Skeletal muscle tissue (tissue), 4 donors: Measurements from ENCODE around the gene KTN1. TPM values are rescaled to one million over a fixed set of nuclear protein-coding genes. Genes with fewer than 3 reads are reported as not detected.

Experiments
- H3K27ac ChIP-seq: one replicate; pipeline ENCODE4 v1.7.0; 2013; ENCODE audit warnings: mild to moderate bottlenecking, low read depth, low read length, inconsistent platforms
- H3K27me3 ChIP-seq, 3 donors: one replicate each; pipeline ENCODE4 v1.7.0; 2013; ENCODE audit warnings: low read length in 3 of 3; ENCODE audit not compliant: control insufficient read depth in 3 of 3, insufficient read depth in 3 of 3
- H3K36me3 ChIP-seq, 3 donors: one replicate each; pipeline ENCODE4 v1.7.0; 2013; ENCODE audit warnings: low read length in 3 of 3; ENCODE audit not compliant: control insufficient read depth in 3 of 3, insufficient read depth in 3 of 3
- H3K4me1 ChIP-seq, 3 donors: one replicate each; pipeline ENCODE4 v1.7.0; 2013; ENCODE audit warnings: low read length in 3 of 3, mild to moderate bottlenecking in 3 of 3; ENCODE audit not compliant: control insufficient read depth in 3 of 3, insufficient read depth in 3 of 3
- H3K4me3 ChIP-seq, 3 donors: one replicate each; pipeline ENCODE4 v1.7.0; 2013; ENCODE audit warnings: low read length in 3 of 3
- H3K9ac ChIP-seq, 3 donors: one replicate each; pipeline ENCODE4 v1.7.0; 2013; ENCODE audit warnings: low read length in 3 of 3, mild to moderate bottlenecking in 3 of 3, moderate library complexity in 2 of 3, low read depth in 1 of 3
- H3K9me3 ChIP-seq, 3 donors: one replicate each; pipeline ENCODE4 v1.7.0; 2013; ENCODE audit warnings: low read length in 3 of 3; ENCODE audit not compliant: control insufficient read depth in 3 of 3
- total RNA-seq: library from RNA; depleted of rRNA; stranded (reverse); fragments of >200 nt; gene quantifications from one replicate; pipeline ENCODE4 v1.2.3, GENCODE V29; 2014
- donor health status: Osteomylitis.

Gene KTN1
- total RNA-seq, 1 donor from 2014 or later: 72.0 TPM

DNA sequence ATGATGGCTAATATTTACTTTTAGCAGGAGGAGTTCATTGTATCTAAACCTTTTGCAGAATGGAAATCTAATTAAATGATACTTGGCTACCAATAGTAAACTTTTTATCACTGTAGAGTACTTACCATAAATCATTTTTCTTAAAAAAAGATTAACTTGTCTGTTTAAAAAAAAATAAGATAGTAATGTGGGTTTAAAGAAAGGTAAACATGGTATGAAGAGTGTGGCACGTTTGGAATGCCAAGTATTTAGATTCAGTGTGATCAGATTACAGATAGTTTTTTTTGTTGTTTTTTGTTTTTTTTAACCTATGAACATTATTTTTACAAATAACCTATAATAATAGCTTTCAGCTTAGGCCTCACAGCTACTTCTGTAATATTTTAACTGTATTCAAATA lies 25.8 kb downstream of the KTN1 start:
- Histone ChIP-seq H3K36me3 (no peaks in the 10 kb centered on the region), H3K9me3 (no peaks in the 10 kb centered on the region), H3K9ac (no peak overlapping the region), H3K27me3 (no peaks in the 10 kb centered on the region), H3K4me1 (peaks cover 23 to 25% (median 23%) of the 10 kb centered on the region in 3 donors), H3K27ac (no peak overlapping the region), H3K4me3 (no peak overlapping the region)

DNA sequence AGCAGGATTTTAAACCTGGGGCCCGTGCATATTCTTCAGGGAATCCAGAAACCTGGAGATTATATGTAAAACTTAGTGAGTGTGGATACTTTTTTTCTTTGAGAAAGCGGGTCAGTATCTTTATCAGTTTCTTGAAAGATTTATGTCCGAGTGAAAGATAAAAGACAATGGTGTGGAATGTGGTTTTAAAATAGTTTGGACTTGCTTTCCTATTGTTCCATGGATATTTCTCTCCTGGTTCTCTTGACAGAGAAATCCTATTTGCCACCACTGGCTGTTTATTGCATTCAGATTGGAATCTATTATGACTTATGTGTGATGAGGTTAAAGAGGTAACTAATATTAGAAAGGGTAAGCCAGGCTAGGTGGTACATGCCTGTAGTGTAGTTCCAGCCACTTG lies 27.4 kb downstream of the KTN1 start:
- peaks cover 26 to 34% (median 34%) of the 10 kb centered on the region in 3 donors for H3K4me1 ChIP-seq

DNA sequence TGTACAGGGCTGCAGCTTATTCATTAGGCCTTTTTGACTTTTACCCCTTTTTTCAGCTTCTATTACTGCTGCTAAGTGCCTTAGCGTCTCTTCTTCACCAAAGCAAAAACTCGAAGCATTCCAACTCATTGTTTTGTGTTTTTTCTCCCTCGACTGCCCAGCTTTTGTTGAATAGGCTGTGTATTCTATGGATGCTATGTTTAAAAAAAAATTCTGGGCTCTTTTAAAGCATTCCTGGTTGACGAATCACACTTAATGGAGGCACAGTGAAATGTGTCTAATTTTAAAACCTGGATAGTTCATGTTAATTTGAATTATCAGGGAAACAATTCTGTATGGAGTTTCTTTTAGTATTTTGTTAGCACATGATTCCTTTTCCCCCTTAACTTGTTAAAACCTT lies 29.7 kb downstream of the KTN1 start:
- Histone ChIP-seq H3K9me3 (no peaks in the 10 kb centered on the region), H3K4me1 (peaks cover 22 to 40% (median 25%) of the 10 kb centered on the region in 3 donors), H3K4me3 (no peak overlapping the region), H3K27me3 (no peaks in the 10 kb centered on the region), H3K36me3 (peaks cover 0 to 2% (median 0%) of the 10 kb centered on the region in 3 donors), H3K27ac (no peak overlapping the region), H3K9ac (no peak overlapping the region)

More for the DNA sequence above, 27.4 kb downstream of the KTN1 start:
- no peak overlapping the region for H3K4me3 ChIP-seq
- H3K36me3 ChIP-seq: no peaks in the 10 kb centered on the region
- no peaks in the 10 kb centered on the region for H3K9me3 ChIP-seq
- H3K27me3 ChIP-seq: no peaks in the 10 kb centered on the region
- no peak overlapping the region for H3K9ac ChIP-seq
- H3K27ac ChIP-seq: no peak overlapping the region

DNA sequence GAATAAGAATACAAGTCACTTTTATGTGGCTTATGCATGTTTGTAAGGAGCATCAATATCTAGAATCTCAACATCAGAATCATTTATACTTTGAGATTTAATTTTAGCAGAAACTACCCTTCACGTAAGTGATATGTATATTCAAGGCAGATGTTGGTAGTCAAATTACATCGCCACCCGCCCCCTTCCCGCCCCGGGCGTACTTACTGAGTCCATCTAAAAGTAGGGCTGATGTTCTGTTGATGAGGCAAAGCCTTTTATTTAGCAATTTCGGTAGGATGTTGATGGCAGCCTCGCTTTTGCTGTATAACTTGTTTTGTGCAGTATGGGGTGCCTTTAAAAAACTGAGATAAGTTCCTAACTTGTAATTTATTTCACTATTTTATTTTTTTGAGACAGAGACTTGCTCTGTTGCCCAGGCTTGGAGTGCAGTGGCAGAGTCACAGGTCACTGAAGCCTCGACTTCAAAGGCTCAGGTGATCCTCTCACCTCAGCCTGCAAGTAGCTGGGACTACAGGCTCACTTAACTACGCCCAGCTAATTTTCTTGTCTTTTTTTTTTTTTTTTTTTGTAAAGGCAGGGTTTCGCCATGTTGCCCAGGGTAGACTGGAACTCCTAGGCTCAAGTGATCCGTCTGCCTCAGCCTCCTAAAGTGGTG lies 30.8 kb downstream of the KTN1 start:
- no peak overlapping the region for H3K9ac ChIP-seq
- H3K27ac ChIP-seq: no peak overlapping the region
- peaks cover 0 to 4% (median 2%) of the 10 kb centered on the region in 3 donors for H3K36me3 ChIP-seq
- H3K4me1 ChIP-seq: peaks cover 19 to 42% (median 21%) of the 10 kb centered on the region in 3 donors
- H3K9me3 ChIP-seq: no peaks in the 10 kb centered on the region
- no peaks in the 10 kb centered on the region for H3K27me3 ChIP-seq
- H3K4me3 ChIP-seq: no peak overlapping the region

DNA sequence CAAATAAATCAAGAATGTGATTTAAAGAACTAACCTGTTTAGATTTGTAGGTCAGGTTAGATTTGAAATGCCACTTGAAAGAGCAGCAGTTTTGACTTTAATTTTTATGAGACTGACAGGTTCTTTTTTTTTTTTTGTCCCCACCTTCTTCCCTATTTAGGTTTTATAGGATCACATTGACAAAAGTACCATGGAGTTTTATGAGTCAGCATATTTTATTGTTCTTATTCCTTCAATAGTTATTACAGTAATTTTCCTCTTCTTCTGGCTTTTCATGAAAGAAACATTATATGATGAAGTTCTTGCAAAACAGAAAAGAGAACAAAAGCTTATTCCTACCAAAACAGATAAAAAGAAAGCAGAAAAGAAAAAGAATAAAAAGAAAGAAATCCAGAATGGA lies 31.9 kb downstream of the KTN1 start:
- Histone ChIP-seq H3K4me1 (peaks cover 19 to 42% (median 21%) of the 10 kb centered on the region in 3 donors), H3K4me3 (no peak overlapping the region), H3K27ac (no peak overlapping the region), H3K36me3 (peaks cover 0 to 9% (median 3%) of the 10 kb centered on the region in 3 donors), H3K9ac (no peak overlapping the region), H3K9me3 (no peaks in the 10 kb centered on the region), H3K27me3 (no peaks in the 10 kb centered on the region)

DNA sequence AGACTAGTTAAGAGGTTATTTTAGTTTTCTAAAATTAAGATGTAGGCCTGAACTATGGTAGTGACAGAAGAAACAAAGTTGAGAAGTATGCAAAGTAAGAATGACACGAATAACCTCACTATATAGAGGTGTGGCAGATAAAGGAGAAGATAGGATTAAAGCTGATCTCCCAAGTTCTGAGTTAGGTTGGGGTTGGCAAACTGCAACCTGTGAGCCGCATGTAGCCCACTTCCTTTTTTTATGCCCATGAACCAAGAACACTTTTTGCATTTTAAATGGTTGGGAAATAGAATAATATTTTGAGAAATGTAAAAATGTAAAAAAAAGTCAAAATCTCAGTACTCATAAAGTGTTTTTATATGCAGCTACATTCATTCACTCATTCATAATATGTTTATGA lies 34.3 kb downstream of the KTN1 start:
- H3K27ac ChIP-seq: peak overlapping the region; percentile 4

DNA sequence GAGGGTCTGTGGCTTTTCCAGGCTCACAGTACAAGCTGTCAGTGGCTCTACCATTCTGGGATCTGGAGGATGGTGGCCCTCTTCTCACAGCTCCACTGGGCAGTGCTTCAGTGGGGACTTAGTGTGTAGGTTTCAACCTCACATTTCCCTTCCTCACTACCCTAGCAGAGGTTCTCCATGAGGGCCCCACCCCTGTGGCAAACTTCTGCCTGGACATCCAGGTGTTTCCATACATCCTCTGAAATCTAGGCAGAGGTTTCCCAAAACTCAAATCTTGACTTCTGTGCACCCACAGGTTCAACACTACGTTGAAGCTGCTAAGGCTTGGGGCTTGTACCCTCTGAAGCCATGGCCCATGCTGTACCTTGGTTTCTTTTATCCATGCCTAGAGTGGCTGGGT lies 40.3 kb downstream of the KTN1 start:
- H3K4me3 ChIP-seq: no peak overlapping the region
- no peak overlapping the region for H3K9ac ChIP-seq
- H3K4me1 ChIP-seq: peaks cover 0 to 3% (median 0%) of the 10 kb centered on the region in 3 donors
- H3K27ac ChIP-seq: no peak overlapping the region
- peaks cover 19 to 55% (median 29%) of the 10 kb centered on the region in 3 donors for H3K36me3 ChIP-seq
- H3K27me3 ChIP-seq: no peaks in the 10 kb centered on the region
- H3K9me3 ChIP-seq: no peaks in the 10 kb centered on the region

More for the DNA sequence above, 34.3 kb downstream of the KTN1 start:
- Histone ChIP-seq H3K4me3 (no peak overlapping the region), H3K4me1 (peaks cover 15 to 33% (median 17%) of the 10 kb centered on the region in 3 donors), H3K36me3 (peaks cover 6 to 27% (median 7%) of the 10 kb centered on the region in 3 donors), H3K9ac (no peak overlapping the region), H3K9me3 (no peaks in the 10 kb centered on the region), H3K27me3 (no peaks in the 10 kb centered on the region)

DNA sequence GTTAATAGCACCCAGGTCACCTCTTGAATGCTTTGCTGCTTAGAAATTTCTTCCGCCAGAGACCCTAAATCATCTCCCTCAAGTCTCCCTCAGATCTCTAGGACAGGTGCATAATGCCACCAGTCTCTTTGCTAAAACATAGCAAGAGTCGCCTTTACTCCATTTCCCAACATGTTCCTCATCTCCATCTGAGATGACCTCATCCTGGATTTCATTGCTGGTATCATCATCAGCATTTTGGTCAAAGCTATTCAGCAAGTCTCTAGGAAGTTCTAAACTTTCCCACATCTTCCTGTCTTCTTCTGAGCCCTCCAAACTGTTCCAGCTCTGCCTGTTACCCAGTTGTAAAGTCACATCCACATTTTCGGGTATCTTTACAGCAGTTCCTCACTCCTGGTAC lies 41.0 kb downstream of the KTN1 start:
- Histone ChIP-seq H3K27me3 (no peaks in the 10 kb centered on the region), H3K9me3 (no peaks in the 10 kb centered on the region), H3K4me1 (peaks cover 3 to 6% (median 5%) of the 10 kb centered on the region in 3 donors), H3K9ac (no peak overlapping the region), H3K27ac (no peak overlapping the region), H3K36me3 (peaks cover 19 to 51% (median 29%) of the 10 kb centered on the region in 3 donors), H3K4me3 (no peak overlapping the region)

DNA sequence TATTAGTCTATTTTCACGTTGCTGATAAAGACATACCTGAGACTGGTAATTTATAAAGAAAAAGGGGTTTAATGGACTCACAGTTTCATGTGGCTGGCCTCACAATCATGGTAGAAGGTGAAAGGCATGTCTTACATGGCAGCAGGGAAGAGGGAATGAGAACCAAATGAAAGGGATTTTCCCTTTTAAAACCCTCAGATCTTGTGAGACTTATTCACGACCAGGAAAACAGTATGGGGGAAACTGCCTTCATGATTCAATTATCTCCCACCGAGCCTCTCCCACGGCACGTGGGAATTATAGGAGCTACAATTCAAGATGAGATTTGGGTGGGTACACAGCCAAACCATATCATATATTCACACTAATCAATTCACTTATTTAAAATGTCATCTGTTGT lies 41.4 kb downstream of the KTN1 start:
- H3K27ac ChIP-seq: no peak overlapping the region
- H3K36me3 ChIP-seq: peaks cover 19 to 49% (median 29%) of the 10 kb centered on the region in 3 donors
- no peaks in the 10 kb centered on the region for H3K9me3 ChIP-seq
- H3K4me3 ChIP-seq: no peak overlapping the region
- H3K27me3 ChIP-seq: no peaks in the 10 kb centered on the region
- peaks cover 3 to 10% (median 5%) of the 10 kb centered on the region in 3 donors for H3K4me1 ChIP-seq
- H3K9ac ChIP-seq: no peak overlapping the region

DNA sequence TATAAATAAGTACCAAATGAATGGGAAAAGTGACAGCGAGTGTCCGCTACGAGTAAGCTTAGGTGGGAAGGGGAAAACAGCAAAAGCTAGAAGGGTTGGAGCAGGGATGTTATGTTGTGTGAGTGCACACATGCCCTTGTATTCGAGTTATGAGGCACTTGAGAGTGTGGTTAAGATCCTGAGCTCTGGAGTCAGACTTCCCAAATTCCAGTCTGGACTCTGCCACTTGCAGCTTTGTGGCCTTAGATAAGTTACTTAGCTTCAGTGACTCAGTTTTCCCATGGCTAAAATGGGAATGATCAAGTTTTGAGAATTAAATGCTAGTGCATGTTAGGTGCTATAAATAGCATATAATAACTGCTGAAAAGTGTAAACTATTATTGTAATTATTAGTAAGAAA lies 44.9 kb downstream of the KTN1 start:
- H3K9ac ChIP-seq: no peak overlapping the region
- peaks cover 13 to 33% (median 32%) of the 10 kb centered on the region in 3 donors for H3K36me3 ChIP-seq
- peaks cover 3 to 15% (median 7%) of the 10 kb centered on the region in 3 donors for H3K4me1 ChIP-seq
- no peak overlapping the region for H3K4me3 ChIP-seq
- no peaks in the 10 kb centered on the region for H3K27me3 ChIP-seq
- H3K27ac ChIP-seq: no peak overlapping the region
- H3K9me3 ChIP-seq: no peaks in the 10 kb centered on the region
